Measurements from ENCODE around the gene RPL7L1. TPM values are rescaled to one million over a fixed set of nuclear protein-coding genes. Genes with fewer than 3 reads are reported as not detected.

RPL7L1 gene
- total and polyA plus RNA-seq, 2 of the 4 experiments (the other 2 are of a cell fraction), result 43.0 to 112 TPM

DNA sequence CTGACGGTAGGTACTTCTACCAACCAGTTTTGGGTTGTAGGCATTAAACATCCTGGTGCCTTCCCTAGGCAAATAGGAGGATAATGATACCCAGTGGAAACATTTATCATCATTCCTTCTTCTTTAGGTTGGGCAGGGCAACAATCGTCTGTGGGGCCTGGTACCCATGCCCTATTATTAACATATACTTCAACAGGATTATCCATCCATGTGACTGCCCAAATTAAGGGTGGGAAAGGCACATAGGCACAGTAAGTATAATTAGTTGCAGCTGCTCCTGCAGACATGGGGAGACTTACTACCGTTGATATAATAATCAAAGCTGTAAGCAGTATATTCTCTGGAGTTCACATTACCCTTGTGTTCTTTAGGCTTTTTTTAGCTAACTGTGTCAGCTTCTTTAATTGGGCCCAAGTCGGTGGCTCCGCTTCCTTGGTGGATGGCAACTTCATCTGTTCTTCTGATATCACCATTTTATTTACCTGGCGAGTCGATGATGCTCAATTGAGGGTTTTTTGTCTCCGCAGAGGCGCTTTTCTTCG is 16.8 kb downstream of the RPL7L1 start:
- no peak overlapping the region for H2AFZ ChIP-seq (replicated peaks; ENCODE audit: low read length, poor library complexity)
- ATAC-seq (ENCODE audit: low read depth) (no peak), DNase-seq (no peak)
- H3K9me3 ChIP-seq (ENCODE audit: control insufficient read depth, insufficient read depth, low read length), result no peaks in the 10 kb centered on the region
- ChIA-PET POLR2A (ENCODE audit: unreplicated experiment) (no interaction called here), CTCF (no interaction called here)
- no peak overlapping the region for H2BK20ac ChIP-seq (ENCODE audit: low read depth, low read length)
- dilution Hi-C loops (cut with HindIII; ENCODE audit: low sequenced_read_pairs, unreplicated experiment) (no loop called here), intact Hi-C loops (cut with micrococcal nuclease) (loop anchor here (10.0 kb wide), 1 partner anchor 821 kb away; no protein-coding TSS in a partner anchor), in situ Hi-C loops (cut with MboI; ENCODE audit: low sequenced_read_pairs) (loop anchor here (25.0 kb wide), 1 partner anchor 809 kb away; no protein-coding TSS in a partner anchor)
- no peak overlapping the region for H2BK5ac ChIP-seq (ENCODE audit: low read depth, low read length, poor library complexity, severe bottlenecking)
- no peaks in the 10 kb centered on the region for H3K79me1 ChIP-seq (ENCODE audit: low read depth in 1 of 2, low read length in 2 of 2)
- H2BK15ac ChIP-seq (ENCODE audit: low read depth, low read length), result no peak overlapping the region
- H4K8ac ChIP-seq (ENCODE audit: low read depth in 2 of 2, low read length in 2 of 2), result no peak overlapping the region
- no peaks in the 10 kb centered on the region for H3K9me1 ChIP-seq (ENCODE audit: insufficient read depth, low read length)
- H3K14ac ChIP-seq (replicated peaks; ENCODE audit: low read depth, low read length), result no peak overlapping the region
- H3K23ac ChIP-seq (ENCODE audit: low read depth, low read length), result no peak overlapping the region
- H4K91ac ChIP-seq (ENCODE audit: insufficient read depth, low read depth, low read length), result no peak overlapping the region
- no peak overlapping the region for H3K4me2 ChIP-seq (ENCODE audit: low read depth, low read length)
- no peaks in the 10 kb centered on the region for H3K27me3 ChIP-seq (ENCODE audit: control insufficient read depth, insufficient read depth, low read length)
- H4K20me1 ChIP-seq (ENCODE audit: insufficient read depth, low read length), result no peaks in the 10 kb centered on the region
- no peak overlapping the region for H4K5ac ChIP-seq (ENCODE audit: low read depth, low read length)
- no CpG with 5 or more reads among the region's 10 CpGs for WGBS, 2 experiments (ENCODE audit: extremely low coverage in 2 of 2, insufficient read length in 1 of 2)
- no peak overlapping the region for H3K4ac ChIP-seq (ENCODE audit: low read depth, low read length)
- no TSS peak for BruUV-seq (replicated peaks)
- no peak overlapping the region for H3K4me3 ChIP-seq (ENCODE audit: insufficient read depth, low read depth, low read length)
- H3K4me1 ChIP-seq (ENCODE audit: control insufficient read depth, insufficient read depth, low read length), result peaks cover 3% of the 10 kb centered on the region; the same call in 1 of the 2 replicates
- no peak overlapping the region for H3K27ac ChIP-seq (ENCODE audit: insufficient read depth, low read length)
- TF ChIP-seq CTCF (conservative IDR thresholded peaks at IDR 0.05; ENCODE audit: low read depth, low read length) (no peak), RFX5 (IDR thresholded peaks at IDR 0.05; ENCODE audit: low read depth, low read length) (no peak), MAZ (IDR thresholded peaks at IDR 0.05; ENCODE audit: borderline replicate concordance, low read depth, low read length) (no peak), RCOR1 (IDR thresholded peaks at IDR 0.05; ENCODE audit: insufficient replicate concordance, low read length) (no peak), SMC3 (IDR thresholded peaks at IDR 0.05; ENCODE audit: low read depth, low read length) (no peak), RAD21 (IDR thresholded peaks at IDR 0.05; ENCODE audit: low read length) (no peak), POLR2A (IDR thresholded peaks at IDR 0.05; ENCODE audit: low read depth, low read length) (no peak), MXI1 (IDR thresholded peaks at IDR 0.05; ENCODE audit: borderline replicate concordance, low read depth, low read length) (no peak), MAFK (IDR thresholded peaks at IDR 0.05; ENCODE audit: low read depth, low read length) (no peak), BHLHE40 (IDR thresholded peaks at IDR 0.05; ENCODE audit: low read depth, low read length) (no peak), CHD1 (IDR thresholded peaks at IDR 0.05; ENCODE audit: low read depth, low read length) (no peak), FOS (IDR thresholded peaks at IDR 0.05; ENCODE audit: low read depth, low read length) (no peak), NFE2L2 (IDR thresholded peaks at IDR 0.05; ENCODE audit: low read depth, low read length) (no peak), CEBPB (IDR thresholded peaks at IDR 0.05; ENCODE audit: low read depth, low read length) (no peak)
- TF ChIP-seq, protein P1, sequence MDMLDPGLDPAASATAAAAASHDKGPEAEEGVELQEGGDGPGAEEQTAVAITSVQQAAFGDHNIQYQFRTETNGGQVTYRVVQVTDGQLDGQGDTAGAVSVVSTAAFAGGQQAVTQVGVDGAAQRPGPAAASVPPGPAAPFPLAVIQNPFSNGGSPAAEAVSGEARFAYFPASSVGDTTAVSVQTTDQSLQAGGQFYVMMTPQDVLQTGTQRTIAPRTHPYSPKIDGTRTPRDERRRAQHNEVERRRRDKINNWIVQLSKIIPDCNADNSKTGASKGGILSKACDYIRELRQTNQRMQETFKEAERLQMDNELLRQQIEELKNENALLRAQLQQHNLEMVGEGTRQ (IDR thresholded peaks at IDR 0.05; ENCODE audit: low read depth, low read length), result no peak
- TF ChIP-seq, protein P2, sequence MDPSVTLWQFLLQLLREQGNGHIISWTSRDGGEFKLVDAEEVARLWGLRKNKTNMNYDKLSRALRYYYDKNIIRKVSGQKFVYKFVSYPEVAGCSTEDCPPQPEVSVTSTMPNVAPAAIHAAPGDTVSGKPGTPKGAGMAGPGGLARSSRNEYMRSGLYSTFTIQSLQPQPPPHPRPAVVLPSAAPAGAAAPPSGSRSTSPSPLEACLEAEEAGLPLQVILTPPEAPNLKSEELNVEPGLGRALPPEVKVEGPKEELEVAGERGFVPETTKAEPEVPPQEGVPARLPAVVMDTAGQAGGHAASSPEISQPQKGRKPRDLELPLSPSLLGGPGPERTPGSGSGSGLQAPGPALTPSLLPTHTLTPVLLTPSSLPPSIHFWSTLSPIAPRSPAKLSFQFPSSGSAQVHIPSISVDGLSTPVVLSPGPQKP (IDR thresholded peaks at IDR 0.05; ENCODE audit: borderline replicate concordance, low read depth, low read length), result no peak
- no peaks in the 10 kb centered on the region for H3K36me3 ChIP-seq (ENCODE audit: control insufficient read depth, insufficient read depth, low read length)
- no peak overlapping the region for H2AK5ac ChIP-seq (ENCODE audit: low read depth, low read length)
- H3K56ac ChIP-seq (ENCODE audit: extremely low read depth, insufficient read depth, low read length), result no peak overlapping the region
- no peak overlapping the region for H3K18ac ChIP-seq (ENCODE audit: low read depth, low read length)
- no peak overlapping the region for H2BK120ac ChIP-seq (ENCODE audit: low read depth, low read length)
- no peak overlapping the region for H3K9ac ChIP-seq (ENCODE audit: low read depth, low read length)
- H2AK9ac ChIP-seq (replicated peaks; ENCODE audit: low read depth, low read length, poor library complexity), result no peak overlapping the region
